Measurements from ENCODE around the gene CLDN10.

Gene CLDN10

GRCh38 chr13:95604556-95604915, 52.0 kb downstream of the CLDN10 start:
- H4K20me1 ChIP-seq (ENCODE audit: insufficient read depth, low read length): no peaks in the 10 kb centered on the region
- no peak overlapping the region for H3K9ac ChIP-seq (ENCODE audit: low read length)
- H3K4me2 ChIP-seq (ENCODE audit: low read length): no peak overlapping the region
- H3K79me2 ChIP-seq (ENCODE audit: insufficient read depth, low read length): no peaks in the 10 kb centered on the region
- no peak overlapping the region for H3K27ac ChIP-seq (ENCODE audit: low read depth, low read length, poor library complexity, severe bottlenecking)
- no peak overlapping the region for H3K4me3 ChIP-seq (ENCODE audit: low read depth, low read length, poor library complexity, severe bottlenecking)
- H2AFZ ChIP-seq (ENCODE audit: low read length): no peak overlapping the region
- no peaks in the 10 kb centered on the region for H3F3A ChIP-seq (ENCODE audit: insufficient read depth, low read length)
- no peaks in the 10 kb centered on the region for H3K27me3 ChIP-seq (ENCODE audit: insufficient read depth, low read length)
- H3K36me3 ChIP-seq (ENCODE audit: insufficient read depth, low read length): no peaks in the 10 kb centered on the region
- H3K9me3 ChIP-seq (ENCODE audit: low read length): no peaks in the 10 kb centered on the region
- H3K4me1 ChIP-seq (ENCODE audit: insufficient read depth, low read length, severe bottlenecking): no peaks in the 10 kb centered on the region
- no peaks in the 10 kb centered on the region for H3K9me2 ChIP-seq (ENCODE audit: low read depth, low read length)
- TF ChIP-seq EZH2 (IDR thresholded peaks at IDR 0.05; ENCODE audit: borderline replicate concordance, low read length): no peak

GRCh38 chr13:95605448-95606125, 53.1 kb downstream of the CLDN10 start:
- Histone ChIP-seq H3K27me3 (ENCODE audit: insufficient read depth, low read length) (no peaks in the 10 kb centered on the region), H2AFZ (ENCODE audit: low read length) (no peak overlapping the region), H3K9me3 (ENCODE audit: low read length) (no peaks in the 10 kb centered on the region), H3K4me2 (ENCODE audit: low read length) (no peak overlapping the region), H3K79me2 (ENCODE audit: insufficient read depth, low read length) (no peaks in the 10 kb centered on the region), H3K4me1 (ENCODE audit: insufficient read depth, low read length, severe bottlenecking) (no peaks in the 10 kb centered on the region), H4K20me1 (ENCODE audit: insufficient read depth, low read length) (no peaks in the 10 kb centered on the region), H3F3A (ENCODE audit: insufficient read depth, low read length) (no peaks in the 10 kb centered on the region), H3K9ac (ENCODE audit: low read length) (no peak overlapping the region), H3K9me2 (ENCODE audit: low read depth, low read length) (no peaks in the 10 kb centered on the region), H3K27ac (ENCODE audit: low read depth, low read length, poor library complexity, severe bottlenecking) (no peak overlapping the region), H3K4me3 (ENCODE audit: low read depth, low read length, poor library complexity, severe bottlenecking) (no peak overlapping the region), H3K36me3 (ENCODE audit: insufficient read depth, low read length) (no peaks in the 10 kb centered on the region)
- TF ChIP-seq, protein P1, sequence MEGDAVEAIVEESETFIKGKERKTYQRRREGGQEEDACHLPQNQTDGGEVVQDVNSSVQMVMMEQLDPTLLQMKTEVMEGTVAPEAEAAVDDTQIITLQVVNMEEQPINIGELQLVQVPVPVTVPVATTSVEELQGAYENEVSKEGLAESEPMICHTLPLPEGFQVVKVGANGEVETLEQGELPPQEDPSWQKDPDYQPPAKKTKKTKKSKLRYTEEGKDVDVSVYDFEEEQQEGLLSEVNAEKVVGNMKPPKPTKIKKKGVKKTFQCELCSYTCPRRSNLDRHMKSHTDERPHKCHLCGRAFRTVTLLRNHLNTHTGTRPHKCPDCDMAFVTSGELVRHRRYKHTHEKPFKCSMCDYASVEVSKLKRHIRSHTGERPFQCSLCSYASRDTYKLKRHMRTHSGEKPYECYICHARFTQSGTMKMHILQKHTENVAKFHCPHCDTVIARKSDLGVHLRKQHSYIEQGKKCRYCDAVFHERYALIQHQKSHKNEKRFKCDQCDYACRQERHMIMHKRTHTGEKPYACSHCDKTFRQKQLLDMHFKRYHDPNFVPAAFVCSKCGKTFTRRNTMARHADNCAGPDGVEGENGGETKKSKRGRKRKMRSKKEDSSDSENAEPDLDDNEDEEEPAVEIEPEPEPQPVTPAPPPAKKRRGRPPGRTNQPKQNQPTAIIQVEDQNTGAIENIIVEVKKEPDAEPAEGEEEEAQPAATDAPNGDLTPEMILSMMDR (IDR thresholded peaks at IDR 0.05; ENCODE audit: low read length): no peak
- TF ChIP-seq EZH2 (IDR thresholded peaks at IDR 0.05; ENCODE audit: borderline replicate concordance, low read length): no peak

- Histone ChIP-seq H3K36me3 (ENCODE audit: insufficient read depth, low read length) (no peaks in the 10 kb centered on the region), H3K4me2 (ENCODE audit: low read length) (no peak overlapping the region), H3K27ac (ENCODE audit: low read depth, low read length, poor library complexity, severe bottlenecking) (no peak overlapping the region)
Observed at GRCh38 chr13:95607366-95607765, 54.8 kb downstream of the CLDN10 start.

More at GRCh38 chr13:95607366-95607765, 54.8 kb downstream of the CLDN10 start:
- no peak overlapping the region for H2AFZ ChIP-seq (ENCODE audit: low read length)
- no peaks in the 10 kb centered on the region for H3K79me2 ChIP-seq (ENCODE audit: insufficient read depth, low read length)
- H3K27me3 ChIP-seq (ENCODE audit: insufficient read depth, low read length): no peaks in the 10 kb centered on the region
- no peaks in the 10 kb centered on the region for H3K4me1 ChIP-seq (ENCODE audit: insufficient read depth, low read length, severe bottlenecking)
- no peak overlapping the region for H3K4me3 ChIP-seq (ENCODE audit: low read depth, low read length, poor library complexity, severe bottlenecking)
- no peak overlapping the region for H3K9ac ChIP-seq (ENCODE audit: low read length)
- TF ChIP-seq EZH2 (IDR thresholded peaks at IDR 0.05; ENCODE audit: borderline replicate concordance, low read length): no peak
- TF ChIP-seq, protein P1 (IDR thresholded peaks at IDR 0.05; ENCODE audit: low read length): no peak
- H3K9me2 ChIP-seq (ENCODE audit: low read depth, low read length): no peaks in the 10 kb centered on the region
- no peaks in the 10 kb centered on the region for H3F3A ChIP-seq (ENCODE audit: insufficient read depth, low read length)
- H4K20me1 ChIP-seq (ENCODE audit: insufficient read depth, low read length): no peaks in the 10 kb centered on the region
- no peaks in the 10 kb centered on the region for H3K9me3 ChIP-seq (ENCODE audit: low read length)
